ENCODE data around the gene LILRB3.

LILRB3 gene

DNA sequence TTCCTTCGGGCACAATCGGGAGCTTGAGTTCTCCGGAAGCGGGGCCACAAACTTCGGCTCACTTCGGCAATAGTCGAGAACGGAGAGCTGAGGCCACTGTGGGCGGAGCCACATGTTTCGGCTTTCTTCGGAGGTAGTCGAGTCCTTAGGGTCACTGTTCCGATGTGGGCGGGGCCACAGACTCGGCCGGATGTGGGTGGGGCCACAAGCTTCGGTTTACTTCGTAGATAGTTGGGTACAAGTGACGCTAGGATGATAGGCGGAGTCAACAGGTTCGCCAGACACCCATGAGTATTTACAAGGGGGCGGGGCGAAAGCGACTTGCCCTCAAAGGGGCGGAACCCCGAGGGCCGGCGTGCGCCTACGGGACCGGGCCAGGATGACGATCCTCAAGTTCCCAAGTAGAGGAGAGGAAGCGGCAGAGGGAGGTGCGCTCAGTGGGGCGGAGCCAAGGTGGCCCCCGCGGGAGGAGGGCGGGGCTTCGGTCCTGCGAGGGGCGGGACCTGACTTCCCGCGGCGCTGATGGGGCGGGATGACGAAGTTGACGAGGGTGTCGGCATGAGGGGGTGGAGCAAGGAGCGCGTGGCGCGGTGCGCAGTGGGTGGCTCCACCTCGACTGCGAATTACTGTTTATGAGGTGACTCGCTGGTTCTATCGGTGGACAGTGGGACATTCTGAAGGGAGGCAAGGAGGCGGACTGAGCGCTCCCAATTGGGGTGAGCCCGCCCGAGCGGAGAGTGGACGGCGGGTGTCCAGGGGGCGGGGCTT, 32.9 kb downstream of the LILRB3 start:
- H4K20me1 ChIP-seq (ENCODE audit: insufficient read depth), result no peaks in the 10 kb centered on the region
- TF ChIP-seq, protein P1, sequence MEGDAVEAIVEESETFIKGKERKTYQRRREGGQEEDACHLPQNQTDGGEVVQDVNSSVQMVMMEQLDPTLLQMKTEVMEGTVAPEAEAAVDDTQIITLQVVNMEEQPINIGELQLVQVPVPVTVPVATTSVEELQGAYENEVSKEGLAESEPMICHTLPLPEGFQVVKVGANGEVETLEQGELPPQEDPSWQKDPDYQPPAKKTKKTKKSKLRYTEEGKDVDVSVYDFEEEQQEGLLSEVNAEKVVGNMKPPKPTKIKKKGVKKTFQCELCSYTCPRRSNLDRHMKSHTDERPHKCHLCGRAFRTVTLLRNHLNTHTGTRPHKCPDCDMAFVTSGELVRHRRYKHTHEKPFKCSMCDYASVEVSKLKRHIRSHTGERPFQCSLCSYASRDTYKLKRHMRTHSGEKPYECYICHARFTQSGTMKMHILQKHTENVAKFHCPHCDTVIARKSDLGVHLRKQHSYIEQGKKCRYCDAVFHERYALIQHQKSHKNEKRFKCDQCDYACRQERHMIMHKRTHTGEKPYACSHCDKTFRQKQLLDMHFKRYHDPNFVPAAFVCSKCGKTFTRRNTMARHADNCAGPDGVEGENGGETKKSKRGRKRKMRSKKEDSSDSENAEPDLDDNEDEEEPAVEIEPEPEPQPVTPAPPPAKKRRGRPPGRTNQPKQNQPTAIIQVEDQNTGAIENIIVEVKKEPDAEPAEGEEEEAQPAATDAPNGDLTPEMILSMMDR (conservative IDR thresholded peaks at IDR 0.05; ENCODE audit: low read depth, low read length), result no peak
- peak overlapping the region; percentile 94 for H3K27ac ChIP-seq
- H3K27me3 ChIP-seq (ENCODE audit: insufficient read depth, low read depth), result no peaks in the 10 kb centered on the region
- peak overlapping the region; percentile 93 for H3K9ac ChIP-seq
- H3K36me3 ChIP-seq (ENCODE audit: insufficient read depth), result no peaks in the 10 kb centered on the region
- no peak overlapping the region for H3K4me3 ChIP-seq (IDR thresholded peaks at IDR 0.05; ENCODE audit: insufficient read depth, low read depth, low read length)
- no peak overlapping the region for H3K4me2 ChIP-seq
- H3K4me1 ChIP-seq (ENCODE audit: low read depth, poor library complexity, severe bottlenecking), result peaks cover 18% of the 10 kb centered on the region
- peak overlapping the region; percentile 70 for H2AFZ ChIP-seq (ENCODE audit: low read depth)
- H3K79me2 ChIP-seq (ENCODE audit: insufficient read depth, low read depth), result peaks cover 3% of the 10 kb centered on the region; the same call in 1 of the 2 replicates

DNA sequence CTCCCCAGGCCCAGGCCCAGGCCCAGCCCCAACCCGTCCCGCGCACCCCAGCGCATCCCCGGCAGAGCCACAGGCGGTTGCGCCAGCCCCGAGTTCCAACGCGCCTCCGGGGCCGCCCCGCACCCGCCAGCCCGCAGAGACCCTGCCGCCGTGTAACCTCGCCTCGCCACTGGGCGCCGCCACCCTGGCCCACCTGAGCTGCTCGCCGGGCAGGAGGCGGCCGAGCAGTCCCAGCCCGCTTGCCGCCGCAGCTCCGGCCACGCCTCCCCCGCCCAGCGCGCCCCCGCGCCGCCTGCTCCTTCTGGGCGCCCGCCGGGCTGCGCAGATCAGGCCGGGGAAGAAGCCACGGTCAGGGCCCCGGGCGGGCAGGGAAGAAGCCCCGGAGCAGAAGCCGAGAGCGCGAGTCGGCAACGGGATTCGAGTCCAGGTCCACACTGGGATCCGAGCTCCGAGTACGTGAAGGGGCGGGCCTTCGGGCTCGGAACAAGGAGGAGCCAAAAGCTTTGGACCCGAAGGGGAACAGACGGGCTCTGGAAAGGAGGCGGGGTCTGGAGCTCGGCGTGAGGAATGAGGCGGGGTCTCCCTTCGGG, 33.6 kb downstream of the LILRB3 start, which contains the start of gene MBOAT7:
Gene MBOAT7 (minus strand): TSS at position 436 of the 590 bp plus-strand sequence. CDS start 1,072 bp downstream, outside the sequence.
- Histone ChIP-seq H3K27me3 (ENCODE audit: insufficient read depth, low read depth) (no peaks in the 10 kb centered on the region), H3K79me2 (ENCODE audit: insufficient read depth, low read depth) (peaks cover 3% of the 10 kb centered on the region; the same call in 1 of the 2 replicates), H3K27ac (peak within 1 kb of the TSS; percentile 94), H3K4me2 (peak within 1 kb of the TSS; percentile 90), H3K9ac (peak within 1 kb of the TSS; percentile 93), H3K4me3 (IDR thresholded peaks at IDR 0.05; ENCODE audit: insufficient read depth, low read depth, low read length) (no peak within 1 kb of the TSS), H3K4me1 (ENCODE audit: low read depth, poor library complexity, severe bottlenecking) (peaks cover 18% of the 10 kb centered on the region), H3K36me3 (ENCODE audit: insufficient read depth) (no peaks in the 10 kb centered on the region), H4K20me1 (ENCODE audit: insufficient read depth) (no peaks in the 10 kb centered on the region), H2AFZ (ENCODE audit: low read depth) (peak within 1 kb of the TSS; percentile 70)
- TF ChIP-seq, protein P1 (conservative IDR thresholded peaks at IDR 0.05; ENCODE audit: low read depth, low read length), result no peak; the same call in 1 of the 2 replicates

- Histone ChIP-seq H3K27ac (peak overlapping the region; percentile 94; the same call in 1 of the 2 replicates), H3K4me2 (peak overlapping the region; percentile 90), H3K36me3 (ENCODE audit: insufficient read depth) (no peaks in the 10 kb centered on the region), H3K4me1 (ENCODE audit: low read depth, poor library complexity, severe bottlenecking) (peaks cover 18% of the 10 kb centered on the region), H3K4me3 (IDR thresholded peaks at IDR 0.05; ENCODE audit: insufficient read depth, low read depth, low read length) (no peak overlapping the region), H4K20me1 (ENCODE audit: insufficient read depth) (no peaks in the 10 kb centered on the region), H2AFZ (ENCODE audit: low read depth) (peak overlapping the region; percentile 53; the same call in 1 of the 2 replicates), H3K9ac (peak overlapping the region; percentile 64; the same call in 1 of the 2 replicates), H3K27me3 (ENCODE audit: insufficient read depth, low read depth) (no peaks in the 10 kb centered on the region), H3K79me2 (ENCODE audit: insufficient read depth, low read depth) (peaks cover 3% of the 10 kb centered on the region; the same call in 1 of the 2 replicates)
- TF ChIP-seq, protein P1 (conservative IDR thresholded peaks at IDR 0.05; ENCODE audit: low read depth, low read length), result no peak
These were observed 34.5 kb downstream of the LILRB3 start for GRCh38 chr19:54188215-54188871.

DNA sequence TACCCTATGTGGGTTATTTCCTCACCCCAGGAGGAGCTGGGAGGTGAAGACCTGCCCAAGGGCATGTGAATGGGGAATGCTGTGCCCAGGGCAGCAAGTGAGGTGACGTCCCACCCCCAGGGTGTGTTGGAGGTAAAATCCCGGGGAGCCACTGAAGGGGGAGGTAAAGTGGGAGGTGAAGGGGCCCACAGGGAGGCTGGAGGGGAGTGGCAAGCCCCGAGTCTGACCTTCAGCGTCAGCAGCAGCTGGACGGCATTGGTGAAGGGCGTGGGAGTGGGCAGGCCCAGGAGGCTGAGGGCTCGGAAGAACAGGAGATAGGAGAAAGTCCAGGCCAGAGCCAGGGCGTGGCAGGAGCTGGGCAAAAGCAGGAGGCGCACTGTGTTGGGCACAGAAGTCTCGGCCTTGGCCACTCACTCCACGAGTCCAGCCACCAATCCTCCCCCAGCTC, 35.8 kb downstream of the LILRB3 start:
- Histone ChIP-seq H3K4me3 (IDR thresholded peaks at IDR 0.05; ENCODE audit: insufficient read depth, low read depth, low read length) (no peak overlapping the region), H3K27me3 (ENCODE audit: insufficient read depth, low read depth) (no peaks in the 10 kb centered on the region), H2AFZ (ENCODE audit: low read depth) (no peak overlapping the region), H4K20me1 (ENCODE audit: insufficient read depth) (no peaks in the 10 kb centered on the region), H3K4me1 (ENCODE audit: low read depth, poor library complexity, severe bottlenecking) (peaks cover 9% of the 10 kb centered on the region), H3K27ac (no peak overlapping the region), H3K4me2 (no peak overlapping the region), H3K79me2 (ENCODE audit: insufficient read depth, low read depth) (0 out of 2 replicates have a peak, but pooled peaks cover 3% of the 10 kb centered on the region), H3K9ac (no peak overlapping the region), H3K36me3 (ENCODE audit: insufficient read depth) (no peaks in the 10 kb centered on the region)
- TF ChIP-seq, protein P1 (conservative IDR thresholded peaks at IDR 0.05; ENCODE audit: low read depth, low read length), result no peak

Data from KMS-11 (cell line).